T-helper 17 cell (primary cell): ENCODE results near the gene PDLIM5. TPM values are rescaled to one million over a fixed set of nuclear protein-coding genes. Genes with fewer than 3 reads are reported as not detected.
"Not testable (repeated sequence)": the region's sequence is repeated elsewhere in the genome, so short reads cannot be mapped to it uniquely, and the experiment has no call there.

Experiments used
- ATAC-seq: fragments of 150-1000 bp; cut with Tn5 transposase; 2 replicates; pipeline ENCODE4 v1.10.0; 2021; ENCODE audit warnings: mild to moderate bottlenecking, moderate library complexity
- DNase-seq, 3 donors: peaks; one replicate each; pipeline versions ENCODE4 v3.0.0 to v3.0.0-alpha.2; 2020 to 2021
- H3K9me3 ChIP-seq: one replicate; pipeline ENCODE4 v1.7.0; 2013; ENCODE audit warnings: low read length, mild to moderate bottlenecking; ENCODE audit not compliant: control insufficient read depth, poor library complexity, severe bottlenecking
- H3K27ac Mint-ChIP-seq: one replicate; pipeline ENCODE4 v1.8.0; 2022; ENCODE audit warnings: mild to moderate bottlenecking, moderate library complexity, mixed read lengths
- H3K27me3 Mint-ChIP-seq: one replicate; pipeline ENCODE4 v1.8.0; 2022; ENCODE audit warnings: mixed read lengths
- H3K36me3 Mint-ChIP-seq: one replicate; pipeline ENCODE4 v1.8.0; 2022; ENCODE audit warnings: low read depth, mixed read lengths
- H3K4me1 Mint-ChIP-seq: one replicate; pipeline ENCODE4 v1.8.0; 2022; ENCODE audit warnings: mild to moderate bottlenecking, mixed read lengths
- H3K4me3 Mint-ChIP-seq: one replicate; pipeline ENCODE4 v1.8.0; 2022; ENCODE audit warnings: mild to moderate bottlenecking, moderate library complexity, mixed read lengths
- total RNA-seq, 4 donors: library from RNA in 2 of 4; stranded (reverse) in 2 of 4; gene quantifications; one replicate each; pipeline ENCODE4 v1.2.3 and lab custom pipeline; 2022 to 2026

Gene PDLIM5
- total RNA-seq, 2 donors from 2014 or later, result 25.9 to 37.6 TPM

DNA sequence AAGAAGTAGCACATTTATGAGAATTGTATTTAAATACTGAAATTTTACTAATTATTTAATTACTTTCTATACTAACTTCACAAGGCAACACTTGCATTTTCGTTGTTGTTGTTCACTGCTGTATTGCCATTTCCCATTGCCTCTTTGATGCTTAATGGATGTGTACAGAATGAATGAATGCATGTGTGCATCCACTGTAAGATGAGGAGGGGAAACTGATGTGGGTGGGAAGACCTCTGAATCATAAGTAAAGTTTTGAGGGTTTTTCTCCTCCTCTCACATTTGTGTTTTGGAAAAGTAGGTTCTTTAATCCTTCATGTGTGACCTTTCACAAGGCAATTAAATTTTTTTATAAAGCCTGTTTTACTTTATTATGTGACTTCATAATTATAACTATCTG, 46.8 kb downstream of the PDLIM5 start:
- H3K27me3 Mint-ChIP-seq, result no peaks in the 10 kb centered on the region

DNA sequence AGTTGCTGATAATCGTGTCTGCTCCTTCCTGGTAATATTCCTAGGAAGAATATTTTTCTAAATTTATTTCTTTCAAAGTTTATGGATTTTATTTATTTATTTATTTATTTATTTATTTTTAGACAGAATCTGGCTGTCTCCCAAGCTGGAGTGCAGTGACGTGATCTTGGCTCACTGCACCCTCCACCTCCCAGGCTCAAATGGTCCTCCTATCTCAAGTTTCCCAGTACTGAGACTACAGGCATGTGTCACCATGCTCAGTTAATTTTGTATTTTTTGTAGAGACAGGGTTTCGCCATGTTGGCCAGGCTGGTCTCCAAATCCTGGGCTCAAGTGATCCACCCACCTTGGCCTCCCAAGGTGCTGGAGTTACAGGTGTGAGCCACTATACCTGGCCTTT, 48.9 kb downstream of the PDLIM5 start:
- H3K9me3 ChIP-seq, result no peaks in the 10 kb centered on the region
- H3K36me3 Mint-ChIP-seq, result peaks cover 2% of the 10 kb centered on the region
- DNase-seq (no peak), ATAC-seq (no peak)
- peaks cover 3% of the 10 kb centered on the region for H3K4me1 Mint-ChIP-seq
- no peaks in the 10 kb centered on the region for H3K27me3 Mint-ChIP-seq
- H3K4me3 Mint-ChIP-seq, result no peak overlapping the region
- H3K27ac Mint-ChIP-seq, result no peak overlapping the region

More for the DNA sequence above, 46.8 kb downstream of the PDLIM5 start:
- H3K4me3 Mint-ChIP-seq, result no peak overlapping the region
- H3K27ac Mint-ChIP-seq, result no peak overlapping the region
- ATAC-seq (no peak), DNase-seq (no peak)
- H3K4me1 Mint-ChIP-seq, result peaks cover 5% of the 10 kb centered on the region
- H3K36me3 Mint-ChIP-seq, result peaks cover 2% of the 10 kb centered on the region
- H3K9me3 ChIP-seq, result no peaks in the 10 kb centered on the region

DNA sequence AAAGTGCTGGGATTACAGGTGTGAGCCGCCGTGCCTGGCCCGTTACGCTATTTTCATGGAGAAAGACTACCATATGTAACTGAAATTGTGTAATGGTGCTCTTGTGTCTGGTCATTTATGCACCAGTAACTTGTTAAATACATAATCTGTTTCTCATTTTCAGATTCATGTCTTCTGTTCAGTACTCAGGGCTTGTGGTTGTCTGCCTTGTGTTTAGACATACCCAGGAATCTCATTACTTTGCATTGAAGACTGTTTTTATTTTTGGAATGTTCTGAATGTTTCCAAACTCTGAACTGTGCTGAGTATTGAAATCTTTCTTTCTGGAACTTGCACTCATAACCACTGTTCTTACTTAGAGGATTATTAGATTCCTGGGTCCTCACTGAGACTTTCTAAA, 52.8 kb downstream of the PDLIM5 start:
- Mint-ChIP-seq H3K27ac (no peak overlapping the region), H3K27me3 (no peaks in the 10 kb centered on the region), H3K4me3 (no peak overlapping the region), H3K36me3 (peaks cover 2% of the 10 kb centered on the region), H3K4me1 (peaks cover 8% of the 10 kb centered on the region)
- DNase-seq (no peak), ATAC-seq (no peak)
- H3K9me3 ChIP-seq, result no peaks in the 10 kb centered on the region

DNA sequence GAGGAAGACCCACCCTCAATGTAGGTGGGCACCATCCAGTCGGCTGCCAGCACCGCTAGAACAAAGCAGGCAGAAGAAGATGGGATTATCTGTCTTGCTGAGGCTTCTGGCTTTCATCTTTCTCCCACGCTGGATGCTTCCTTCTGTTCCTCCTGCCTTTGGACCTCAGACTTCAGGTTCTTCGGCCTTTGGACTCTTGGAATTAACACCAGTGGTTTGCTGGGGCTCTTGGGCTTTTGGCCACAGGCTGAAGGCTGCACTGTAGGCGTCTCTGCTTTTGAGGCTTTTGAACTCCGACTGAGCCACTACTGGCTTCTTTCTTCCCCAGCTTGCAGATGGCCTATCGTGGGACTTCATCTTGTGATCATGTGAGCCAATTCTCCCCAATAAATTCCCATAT, 55.1 kb downstream of the PDLIM5 start:
- peaks cover 8% of the 10 kb centered on the region for H3K4me1 Mint-ChIP-seq
- ATAC-seq (no peak), DNase-seq (no peak)
- H3K4me3 Mint-ChIP-seq, result no peak overlapping the region
- H3K9me3 ChIP-seq, result no peaks in the 10 kb centered on the region
- no peaks in the 10 kb centered on the region for H3K27me3 Mint-ChIP-seq
- H3K27ac Mint-ChIP-seq, result no peak overlapping the region
- peaks cover 4% of the 10 kb centered on the region for H3K36me3 Mint-ChIP-seq

DNA sequence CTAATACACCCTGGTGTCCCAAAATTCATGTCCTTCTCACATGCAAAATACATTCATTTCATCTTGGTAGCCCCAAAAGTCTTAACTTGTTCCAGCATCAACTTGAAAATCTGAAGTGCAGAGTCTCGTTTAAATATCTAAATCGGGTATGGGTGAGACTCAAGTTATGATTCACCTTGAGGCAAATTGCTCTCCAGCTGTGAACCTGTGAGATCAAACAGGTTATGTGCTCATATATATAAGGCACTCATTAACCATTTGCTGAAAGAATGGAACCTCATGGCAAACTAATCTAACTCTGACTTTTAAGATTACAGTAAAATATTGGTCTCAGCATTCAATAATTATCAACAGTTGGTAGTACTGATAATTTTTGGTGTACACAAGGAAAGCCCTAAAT, 55.5 kb downstream of the PDLIM5 start:
- no peak for ATAC-seq
- Mint-ChIP-seq H3K27me3 (no peaks in the 10 kb centered on the region), H3K4me3 (no peak overlapping the region)

DNA sequence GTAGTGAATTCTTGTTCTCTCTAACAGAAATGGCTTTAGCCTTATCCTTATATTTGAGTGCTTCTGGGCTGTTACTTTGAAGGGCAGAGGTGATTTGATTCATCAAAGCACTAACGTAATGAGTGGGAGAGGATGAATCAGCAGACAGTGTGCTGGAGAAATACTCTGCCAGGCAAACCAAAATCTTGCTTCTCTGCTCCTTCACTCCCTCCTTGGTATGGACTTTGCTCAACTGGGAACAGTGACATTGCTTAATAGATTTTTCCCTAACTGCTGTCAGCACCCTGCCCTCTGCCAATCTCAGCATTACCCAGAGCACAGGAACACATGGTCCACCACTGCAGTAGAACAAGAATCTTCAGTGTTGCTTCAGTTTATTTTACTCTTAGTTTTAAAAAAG, 56.0 kb downstream of the PDLIM5 start:
- Mint-ChIP-seq H3K27ac (no peak overlapping the region), H3K4me3 (no peak overlapping the region), H3K4me1 (peaks cover 8% of the 10 kb centered on the region), H3K27me3 (no peaks in the 10 kb centered on the region), H3K36me3 (peaks cover 2% of the 10 kb centered on the region)
- ATAC-seq, result no peak
- no peaks in the 10 kb centered on the region for H3K9me3 ChIP-seq
- DNase-seq, result no peak

More for the DNA sequence above, 55.5 kb downstream of the PDLIM5 start:
- no peak for DNase-seq
- peaks cover 2% of the 10 kb centered on the region for H3K36me3 Mint-ChIP-seq
- no peaks in the 10 kb centered on the region for H3K9me3 ChIP-seq
- peaks cover 8% of the 10 kb centered on the region for H3K4me1 Mint-ChIP-seq
- no peak overlapping the region for H3K27ac Mint-ChIP-seq

DNA sequence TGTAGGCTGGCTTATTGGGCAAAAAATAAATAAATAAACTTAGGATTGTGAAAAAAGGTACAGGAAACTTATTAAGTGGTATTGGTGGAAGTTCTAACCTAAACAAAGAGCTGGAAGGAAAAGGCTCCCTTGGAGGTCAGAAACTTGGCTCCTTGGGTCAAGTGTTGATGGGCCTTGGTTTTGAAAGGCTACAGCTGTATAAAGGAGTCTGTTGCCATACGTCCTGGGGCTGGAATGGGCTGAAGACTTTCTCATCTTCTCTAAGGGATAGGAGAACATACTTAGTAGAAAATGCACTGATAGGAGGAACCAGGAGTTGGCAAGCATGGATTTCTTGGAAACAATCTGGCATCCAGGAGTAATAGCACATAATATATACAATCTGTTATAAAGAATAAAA, 56.6 kb downstream of the PDLIM5 start:
- H3K4me1 Mint-ChIP-seq, result peaks cover 8% of the 10 kb centered on the region
- no peak for DNase-seq

DNA sequence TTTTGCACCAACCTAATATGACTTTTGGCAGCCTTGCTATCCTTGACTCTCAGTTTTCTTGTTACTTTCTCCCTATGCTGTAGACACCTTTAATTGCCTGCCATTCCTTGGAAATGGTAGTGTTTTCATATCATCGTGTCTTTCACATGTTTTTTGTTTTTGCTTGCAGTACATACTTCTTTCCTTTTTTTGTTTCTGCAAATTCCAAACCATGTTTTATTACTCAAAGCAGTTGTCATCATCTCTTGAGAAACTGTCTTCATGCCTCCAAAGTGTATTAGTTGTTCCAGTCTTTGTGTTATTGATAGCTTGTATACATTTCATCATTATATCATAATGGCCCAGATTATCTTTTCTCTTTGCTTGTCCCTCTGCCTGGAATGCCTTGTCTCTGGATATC, 57.1 kb downstream of the PDLIM5 start:
- Mint-ChIP-seq H3K36me3 (peaks cover 2% of the 10 kb centered on the region), H3K27me3 (no peaks in the 10 kb centered on the region), H3K27ac (no peak overlapping the region), H3K4me1 (peaks cover 8% of the 10 kb centered on the region), H3K4me3 (no peak overlapping the region)
- no peaks in the 10 kb centered on the region for H3K9me3 ChIP-seq
- no peak for DNase-seq
- ATAC-seq, result no peak

More for the DNA sequence above, 56.6 kb downstream of the PDLIM5 start:
- ATAC-seq, result no peak
- H3K27me3 Mint-ChIP-seq, result no peaks in the 10 kb centered on the region
- H3K27ac Mint-ChIP-seq, result no peak overlapping the region
- no peaks in the 10 kb centered on the region for H3K9me3 ChIP-seq
- peaks cover 2% of the 10 kb centered on the region for H3K36me3 Mint-ChIP-seq
- no peak overlapping the region for H3K4me3 Mint-ChIP-seq

DNA sequence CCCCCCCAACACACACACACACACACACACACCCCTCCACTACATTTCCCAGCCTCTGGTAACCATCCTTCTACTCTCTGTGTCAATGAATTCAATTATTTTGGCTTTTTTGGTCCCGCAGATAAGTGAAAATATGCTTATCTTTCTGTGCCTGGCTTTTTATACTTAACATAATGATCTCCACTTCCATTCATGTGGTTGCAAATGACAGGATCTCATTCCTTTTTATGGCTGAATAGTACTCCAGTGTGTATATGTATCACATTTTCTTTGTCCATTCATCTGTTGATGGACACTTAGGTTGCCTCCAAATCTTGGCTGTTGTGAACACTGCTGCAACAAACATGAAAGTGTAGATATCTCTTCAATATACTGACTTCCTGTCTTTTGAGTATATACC, 59.8 kb downstream of the PDLIM5 start:
- DNase-seq (no peak), ATAC-seq (no peak)
- H3K36me3 Mint-ChIP-seq, result peaks cover 2% of the 10 kb centered on the region
- H3K27me3 Mint-ChIP-seq, result no peaks in the 10 kb centered on the region
- no peak overlapping the region for H3K4me3 Mint-ChIP-seq
- peaks cover 8% of the 10 kb centered on the region for H3K4me1 Mint-ChIP-seq
- no peaks in the 10 kb centered on the region for H3K9me3 ChIP-seq
- H3K27ac Mint-ChIP-seq, result no peak overlapping the region

DNA sequence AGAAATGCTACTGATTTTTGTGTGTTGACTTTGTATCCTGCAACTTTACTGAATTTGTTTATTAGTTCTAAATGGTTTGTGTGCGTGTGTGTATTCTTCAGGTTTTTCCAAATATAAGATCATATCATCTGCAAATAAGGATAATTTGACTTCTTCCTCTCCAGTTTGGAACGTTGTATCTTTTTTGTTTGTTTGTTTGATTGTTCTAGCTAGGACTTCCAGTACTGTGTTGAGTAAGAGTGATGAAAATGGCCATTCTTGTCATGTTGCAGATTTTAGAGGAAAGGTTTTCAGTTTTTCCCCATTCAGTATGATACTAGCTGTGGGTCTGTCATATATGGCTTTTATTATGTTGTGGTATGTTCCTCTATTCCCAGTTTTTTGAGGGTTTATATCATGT, 61.8 kb downstream of the PDLIM5 start:
- not testable (repeated sequence) for DNase-seq, H3K4me3 Mint-ChIP-seq

DNA sequence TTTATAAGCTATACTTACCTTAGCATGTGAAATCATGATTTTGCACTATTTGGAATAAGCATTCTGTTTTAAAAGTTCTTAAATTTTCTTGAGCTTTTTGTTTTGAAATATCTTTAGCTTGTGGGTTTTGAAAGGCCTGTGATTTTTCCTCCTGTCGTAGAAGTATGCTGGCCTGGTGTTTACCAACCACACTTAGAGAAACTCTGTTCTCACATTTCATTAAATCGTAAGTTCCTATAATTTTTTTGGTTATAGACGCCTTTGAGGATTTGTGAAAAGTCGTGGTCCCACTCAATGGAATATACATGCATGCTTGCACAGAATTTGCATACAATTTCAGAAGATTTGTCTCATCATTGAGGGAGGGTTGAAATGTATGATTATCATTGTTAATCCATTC, 63.6 kb downstream of the PDLIM5 start:
- Mint-ChIP-seq H3K4me1 (peaks cover 14% of the 10 kb centered on the region), H3K4me3 (no peak overlapping the region), H3K27me3 (no peaks in the 10 kb centered on the region), H3K27ac (no peak overlapping the region), H3K36me3 (peaks cover 2% of the 10 kb centered on the region)
- no peak for ATAC-seq
- no peaks in the 10 kb centered on the region for H3K9me3 ChIP-seq
- no peak for DNase-seq

More for the DNA sequence above, 61.8 kb downstream of the PDLIM5 start:
- H3K4me1 Mint-ChIP-seq, H3K9me3 ChIP-seq, H3K27ac Mint-ChIP-seq, H3K27me3 Mint-ChIP-seq, ATAC-seq, H3K36me3 Mint-ChIP-seq: not testable (repeated sequence)

DNA sequence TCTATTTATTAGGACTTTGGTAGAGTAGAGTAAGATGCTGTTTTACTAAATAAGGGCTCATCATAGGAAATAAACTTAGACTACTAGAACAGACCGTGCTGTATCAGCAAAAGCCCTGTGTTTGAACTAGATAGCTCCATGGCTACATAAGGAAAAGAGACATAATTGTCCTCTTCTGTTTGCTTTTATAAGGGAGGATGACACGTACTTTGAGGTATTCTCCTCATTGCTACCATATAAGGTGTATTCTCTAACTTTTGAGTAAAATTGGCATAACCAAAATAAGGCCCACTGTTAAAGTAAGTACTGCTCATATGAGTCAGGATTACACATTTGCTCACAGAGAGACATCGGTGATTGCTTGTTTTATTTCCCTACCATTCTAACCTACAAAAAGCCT, 64.3 kb downstream of the PDLIM5 start:
- Mint-ChIP-seq H3K27ac (no peak overlapping the region), H3K4me3 (no peak overlapping the region), H3K27me3 (no peaks in the 10 kb centered on the region), H3K36me3 (peaks cover 2% of the 10 kb centered on the region), H3K4me1 (peaks cover 14% of the 10 kb centered on the region)
- ATAC-seq (no peak), DNase-seq (no peak)
- no peaks in the 10 kb centered on the region for H3K9me3 ChIP-seq

DNA sequence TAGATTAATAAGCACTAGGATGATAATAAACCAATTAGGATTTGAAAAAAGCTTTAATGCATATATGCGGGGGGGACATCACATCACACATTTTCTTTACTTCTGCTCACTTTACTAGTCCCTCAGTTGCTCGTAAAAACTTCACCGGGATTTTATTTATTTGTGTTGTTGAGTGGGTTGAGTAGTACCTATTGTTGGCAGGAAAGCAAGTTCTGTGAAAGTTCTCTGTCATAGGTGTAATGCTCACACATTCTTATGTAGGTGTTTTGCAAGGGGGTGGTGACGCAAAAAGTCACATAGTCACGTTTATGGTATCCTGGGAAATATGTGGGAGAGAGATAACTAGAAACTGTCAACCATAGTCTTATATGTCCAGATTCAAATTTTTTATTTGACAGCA, 65.3 kb downstream of the PDLIM5 start:
- H3K9me3 ChIP-seq, result no peaks in the 10 kb centered on the region
- ATAC-seq (no peak), DNase-seq (no peak)
- Mint-ChIP-seq H3K27ac (no peak overlapping the region), H3K27me3 (no peaks in the 10 kb centered on the region), H3K4me1 (peaks cover 14% of the 10 kb centered on the region), H3K36me3 (no peaks in the 10 kb centered on the region), H3K4me3 (no peak overlapping the region)

DNA sequence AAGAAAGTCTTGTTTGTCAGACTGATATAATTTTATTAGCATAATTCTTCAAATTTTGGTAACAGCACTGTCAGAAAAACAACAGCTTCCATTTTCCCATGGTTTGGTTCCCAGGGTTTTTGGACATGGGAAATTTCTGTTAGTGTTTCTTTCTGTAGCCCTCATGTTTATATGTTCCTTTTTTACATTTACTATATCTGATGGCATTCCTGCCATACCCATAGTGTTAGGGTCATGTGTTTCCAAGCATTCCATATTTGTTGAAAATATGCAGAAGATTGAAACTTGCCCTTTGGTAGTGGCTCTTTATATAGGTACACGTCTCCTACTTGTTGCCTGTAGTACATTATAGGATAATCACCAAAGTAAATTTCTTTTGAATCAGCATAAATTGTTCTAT, 65.8 kb downstream of the PDLIM5 start:
- no peaks in the 10 kb centered on the region for H3K36me3 Mint-ChIP-seq
- no peak for ATAC-seq
- H3K27ac Mint-ChIP-seq, result no peak overlapping the region
- no peak for DNase-seq
- peaks cover 14% of the 10 kb centered on the region for H3K4me1 Mint-ChIP-seq
- no peak overlapping the region for H3K4me3 Mint-ChIP-seq
- no peaks in the 10 kb centered on the region for H3K9me3 ChIP-seq
- no peaks in the 10 kb centered on the region for H3K27me3 Mint-ChIP-seq

DNA sequence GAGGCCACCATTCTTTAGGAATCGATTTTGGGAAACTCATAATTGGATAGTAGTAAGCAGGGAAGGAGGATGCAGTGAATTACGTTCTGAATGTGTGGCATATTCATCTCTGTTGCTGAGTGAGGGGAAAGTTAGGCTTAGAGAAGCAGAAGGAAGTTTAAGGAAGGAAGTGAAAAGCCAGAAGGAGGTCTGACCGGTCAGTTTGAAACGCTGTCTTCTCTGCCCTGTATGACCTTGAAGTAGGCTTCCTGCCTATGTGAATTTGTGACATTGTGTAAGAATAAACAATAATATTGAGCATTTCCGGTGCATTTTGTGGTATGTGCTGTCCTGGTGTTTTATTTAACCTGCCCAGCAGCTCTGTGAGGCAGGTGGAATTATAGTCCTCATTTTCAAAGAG, 67.3 kb downstream of the PDLIM5 start:
- Mint-ChIP-seq H3K4me1 (peaks cover 16% of the 10 kb centered on the region), H3K27me3 (no peaks in the 10 kb centered on the region), H3K36me3 (no peaks in the 10 kb centered on the region), H3K4me3 (no peak overlapping the region), H3K27ac (no peak overlapping the region)
- H3K9me3 ChIP-seq, result no peaks in the 10 kb centered on the region
- ATAC-seq (no peak), DNase-seq (no peak)
